GM18526 (cell line): ENCODE results near the gene C6orf47.

Source experiments
- POLR2A ChIP-seq: IDR thresholded peaks from 3 replicates; pipeline ENCODE4 v1.6.1; 2011; ENCODE audit not compliant: insufficient read length; ENCODE audit errors: extremely low read depth

C6orf47 gene, protein sequence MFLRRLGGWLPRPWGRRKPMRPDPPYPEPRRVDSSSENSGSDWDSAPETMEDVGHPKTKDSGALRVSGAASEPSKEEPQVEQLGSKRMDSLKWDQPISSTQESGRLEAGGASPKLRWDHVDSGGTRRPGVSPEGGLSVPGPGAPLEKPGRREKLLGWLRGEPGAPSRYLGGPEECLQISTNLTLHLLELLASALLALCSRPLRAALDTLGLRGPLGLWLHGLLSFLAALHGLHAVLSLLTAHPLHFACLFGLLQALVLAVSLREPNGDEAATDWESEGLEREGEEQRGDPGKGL

DNA sequence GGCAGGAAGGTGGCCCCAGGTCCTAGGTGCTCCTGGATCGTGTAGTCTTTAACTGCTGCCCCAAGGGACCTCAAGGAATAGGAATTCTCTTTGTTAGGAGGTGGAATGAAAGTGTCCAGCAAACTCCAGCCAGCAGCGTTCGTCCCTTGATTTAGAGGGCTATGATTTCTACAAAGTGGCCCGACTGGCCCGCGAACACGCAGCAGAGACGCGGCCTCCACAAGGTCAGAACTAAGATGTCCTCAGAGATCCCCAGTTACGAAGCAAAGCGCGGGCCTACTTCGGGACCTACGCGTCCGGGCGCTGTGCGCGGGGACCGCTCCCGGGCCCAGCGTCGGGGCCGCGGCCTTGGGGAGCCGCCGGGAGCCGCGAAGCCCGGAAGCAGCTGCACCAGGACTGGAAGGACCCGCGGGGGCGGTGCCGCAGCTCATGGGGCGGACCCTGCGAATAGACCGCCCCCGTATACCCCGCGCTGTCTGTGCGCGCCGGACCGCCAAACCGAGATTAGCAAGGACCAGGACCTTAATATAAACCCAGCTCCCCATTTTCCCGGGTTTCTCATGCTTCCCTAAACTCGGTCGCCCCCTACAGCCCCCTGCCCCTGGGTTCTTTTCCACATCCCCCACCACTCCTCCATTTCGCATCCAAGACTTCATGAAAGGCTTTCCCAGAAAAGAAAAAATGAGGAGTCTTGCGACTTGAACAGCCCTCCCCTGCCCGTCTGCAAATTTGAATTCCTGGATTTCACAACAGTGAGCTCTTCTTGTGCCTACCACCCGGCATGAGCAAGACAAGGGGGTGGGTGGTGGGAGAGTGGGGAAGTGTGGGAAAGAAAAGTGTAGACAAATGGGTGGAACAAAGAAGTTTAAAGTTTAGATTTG lies at the start of gene C6orf47:
C6orf47 (minus strand) TSS at position 398 of the 881 bp plus-strand sequence. CDS start 831 bp downstream, outside the sequence.
- peak; percentile 89 for TF ChIP-seq POLR2A

DNA sequence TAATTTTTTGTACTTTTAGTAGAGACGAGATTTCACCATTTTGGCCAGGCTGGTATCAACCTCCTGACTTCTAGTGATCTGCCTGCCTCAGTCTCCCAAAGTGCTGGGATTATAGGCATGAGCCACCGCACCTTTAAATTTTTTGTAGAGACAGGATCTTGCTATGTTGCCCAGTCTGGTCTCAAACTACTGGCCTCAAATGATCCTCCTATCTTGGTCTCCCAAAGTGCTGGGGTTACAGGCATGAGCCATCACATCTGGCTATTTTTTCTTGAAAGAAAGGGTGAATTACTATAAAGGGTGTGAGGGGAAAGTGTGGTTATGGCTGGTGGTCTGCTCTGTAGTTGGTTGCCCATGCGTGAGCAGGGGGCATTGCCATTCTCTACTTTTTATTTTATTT lies 47.6 kb upstream of the C6orf47 start:
- TF ChIP-seq POLR2A: no peak

DNA sequence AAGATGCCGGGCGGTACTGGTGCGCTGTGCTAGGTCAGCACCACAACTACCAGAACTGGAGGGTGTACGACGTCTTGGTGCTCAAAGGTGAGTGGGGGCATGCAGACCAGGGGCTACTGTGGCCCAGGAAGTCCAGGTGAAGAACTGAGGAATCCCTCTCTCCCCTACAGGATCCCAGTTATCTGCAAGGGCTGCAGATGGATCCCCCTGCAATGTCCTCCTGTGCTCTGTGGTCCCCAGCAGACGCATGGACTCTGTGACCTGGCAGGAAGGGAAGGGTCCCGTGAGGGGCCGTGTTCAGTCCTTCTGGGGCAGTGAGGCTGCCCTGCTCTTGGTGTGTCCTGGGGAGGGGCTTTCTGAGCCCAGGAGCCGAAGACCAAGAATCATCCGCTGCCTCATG lies 47.1 kb upstream of the C6orf47 start:
- no peak for TF ChIP-seq POLR2A

DNA sequence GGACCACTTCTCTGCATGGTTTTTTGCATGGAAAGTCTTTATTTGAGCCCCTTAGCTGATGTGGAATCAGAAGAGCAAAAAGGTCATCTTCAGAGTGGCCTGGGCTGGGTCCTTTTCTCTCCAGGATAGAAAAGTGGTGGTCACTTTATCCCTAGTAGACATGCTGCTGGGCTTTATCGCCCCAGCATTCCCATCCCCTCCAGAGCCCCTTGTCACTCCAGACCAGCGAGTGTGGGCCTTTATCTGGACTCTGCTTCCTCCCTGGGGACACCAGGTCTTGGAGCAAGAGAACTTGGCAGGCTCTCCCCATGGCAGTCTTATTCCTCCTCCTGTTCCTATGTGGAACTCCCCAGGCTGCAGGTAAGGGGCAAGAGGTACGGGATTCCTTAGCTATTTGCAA lies 46.0 kb upstream of the C6orf47 start, which contains the start of gene LY6G6F:
LY6G6F (plus strand) TSS at position 268 of the 400 bp plus-strand sequence; CDS start at position 309, 41 bp downstream.
- no peak for TF ChIP-seq POLR2A

DNA sequence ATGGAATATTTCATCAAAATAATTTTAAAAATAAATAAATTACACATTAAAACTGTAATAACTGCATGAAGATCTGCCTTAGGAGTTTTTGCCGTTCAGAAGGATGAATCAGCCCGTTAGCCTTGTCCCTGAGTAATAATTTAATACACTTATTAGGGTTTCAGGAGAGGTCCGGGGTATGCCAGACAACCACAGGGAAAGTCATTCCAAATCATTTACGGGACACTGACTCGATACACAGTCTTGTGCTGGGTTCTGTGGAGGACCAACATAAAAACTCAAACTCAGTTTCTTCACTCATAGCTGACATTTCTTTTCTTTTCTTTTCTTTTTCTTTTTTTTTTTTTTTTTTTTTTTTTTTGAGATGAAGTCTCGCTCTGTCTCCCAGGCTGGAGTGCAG lies 45.4 kb upstream of the C6orf47 start:
- TF ChIP-seq POLR2A: no peak

DNA sequence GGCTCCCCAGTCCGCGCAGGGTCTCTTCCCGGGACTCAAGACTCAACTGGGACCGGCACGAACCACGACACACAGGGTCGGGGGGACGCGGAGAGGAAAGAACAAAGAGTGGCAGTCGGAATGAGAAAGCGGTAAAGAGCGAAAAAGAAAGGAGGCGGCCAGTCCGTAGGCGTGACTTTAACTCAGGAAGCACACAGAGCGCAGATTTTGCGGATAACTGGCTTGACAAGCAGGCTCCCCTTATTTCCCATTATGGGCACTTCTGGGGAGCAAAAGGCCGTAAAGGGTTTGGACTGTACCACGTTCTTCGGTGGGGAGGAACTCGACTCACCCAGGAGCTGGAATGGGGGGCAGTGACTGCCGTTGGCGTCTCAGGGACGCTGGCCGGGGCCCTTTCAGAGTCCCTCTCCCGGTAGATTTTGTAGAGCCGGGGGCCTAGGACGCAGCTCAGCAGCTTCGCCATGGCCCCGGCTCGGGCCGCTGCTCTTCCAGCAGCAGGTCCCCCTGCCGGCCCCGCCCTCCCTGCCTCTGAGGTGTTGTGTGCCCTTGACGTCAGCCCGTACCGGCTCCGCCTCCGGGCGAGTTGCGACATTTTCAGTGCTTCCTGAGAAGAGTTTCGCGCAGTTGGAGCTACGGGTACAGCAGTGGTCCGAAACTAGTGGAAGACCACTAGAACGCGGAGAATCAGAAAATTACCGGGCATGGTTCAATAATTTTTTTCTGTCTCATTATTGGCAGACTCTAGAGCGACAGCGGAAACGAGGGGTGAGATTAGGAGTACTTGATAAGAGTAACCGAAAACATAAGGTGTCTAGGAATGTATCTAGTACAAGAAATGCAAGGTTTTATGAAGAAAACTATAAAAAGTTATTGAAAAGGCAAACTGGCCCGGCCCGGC lies 42.5 kb upstream of the C6orf47 start, which contains the start of gene ABHD16A:
ABHD16A (minus strand) TSS at position 506 of the 898 bp plus-strand sequence; CDS start at position 463, 43 bp downstream.
- peak; percentile 90 for TF ChIP-seq POLR2A

DNA sequence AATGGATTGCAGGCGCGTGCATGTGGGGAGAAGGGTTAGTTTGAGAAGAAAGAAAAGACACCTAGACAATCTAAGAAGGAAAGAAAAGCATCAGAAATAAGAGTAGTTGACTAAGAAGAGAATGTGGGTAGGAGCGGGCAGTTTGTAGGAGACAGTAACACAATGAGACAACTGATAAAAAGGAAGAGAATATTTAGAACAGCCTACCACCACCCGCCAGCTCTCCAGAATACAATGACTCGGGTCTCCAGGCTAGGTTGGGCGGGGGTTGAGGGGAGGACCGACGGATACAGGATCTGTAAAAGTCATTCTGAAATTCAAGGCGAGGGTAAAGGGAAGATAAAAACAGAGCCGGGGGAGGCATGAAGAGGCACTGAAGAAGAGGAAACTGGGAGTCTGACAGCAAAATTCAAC lies 41.8 kb upstream of the C6orf47 start:
- TF ChIP-seq POLR2A: no peak

DNA sequence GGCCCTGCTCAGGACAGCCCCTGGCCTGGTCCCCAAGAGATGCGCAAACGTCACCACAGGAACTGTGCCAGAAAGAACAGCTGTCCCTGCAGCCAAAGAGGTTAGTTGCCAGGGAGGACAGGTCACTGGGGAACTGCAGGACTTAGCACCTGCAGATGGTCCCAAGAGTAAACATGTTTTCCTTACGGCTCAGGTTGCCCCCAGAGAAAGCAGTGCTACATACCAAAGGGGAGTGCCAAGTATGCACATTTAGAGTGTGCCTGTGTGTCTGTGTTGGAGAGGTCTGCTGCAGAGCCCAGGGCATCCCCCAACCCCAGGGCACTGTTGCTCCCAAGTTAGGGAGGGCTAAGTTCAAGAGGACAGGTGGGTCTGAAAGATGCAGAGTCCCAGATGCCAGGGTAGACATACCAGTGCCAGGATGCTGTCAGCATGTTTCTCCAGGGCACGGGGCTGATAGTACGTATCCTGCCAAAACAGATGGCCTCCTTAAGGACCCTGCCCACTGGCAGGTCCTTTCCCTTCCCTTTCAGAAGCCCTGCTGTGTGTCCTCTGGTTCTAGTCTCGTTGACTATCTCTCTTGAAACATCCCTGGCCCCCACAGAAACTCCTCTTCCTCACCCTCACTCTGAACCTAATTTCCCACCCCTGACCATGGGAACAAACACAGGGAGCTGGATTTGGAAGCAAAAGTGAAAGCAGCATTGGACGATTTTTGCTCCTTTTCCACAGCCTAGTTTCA lies 41.3 kb upstream of the C6orf47 start:
- TF ChIP-seq POLR2A: no peak

DNA sequence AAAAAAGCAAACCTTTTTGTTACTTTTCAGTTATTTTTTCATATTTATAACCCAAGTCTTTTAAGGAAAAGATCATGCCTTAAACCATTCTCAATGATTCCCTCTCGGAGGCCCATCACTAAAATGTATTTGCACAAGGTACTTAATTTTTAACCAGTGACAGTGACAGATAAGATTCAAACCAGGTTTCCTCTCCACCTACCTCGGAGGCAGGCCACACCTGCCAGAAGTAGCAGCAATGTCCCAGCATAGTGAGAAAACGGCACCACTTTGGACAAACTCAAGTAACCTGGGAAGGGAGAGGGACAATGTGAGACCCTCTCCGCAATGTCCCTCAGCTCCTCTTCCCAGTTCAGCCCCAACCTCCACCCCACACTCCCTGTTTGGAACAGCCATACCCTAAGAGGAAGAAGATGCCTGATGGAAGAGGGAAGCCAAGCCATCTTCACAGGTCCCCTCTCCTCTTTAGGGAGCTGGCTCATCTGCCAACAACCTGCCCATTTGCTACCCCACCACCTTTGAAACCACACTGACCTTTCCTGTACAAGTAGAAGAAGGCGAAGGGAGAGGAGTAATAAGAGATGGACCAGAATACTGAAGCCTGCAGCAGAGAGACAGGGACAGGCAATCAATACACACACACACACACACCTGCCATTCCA lies 40.3 kb upstream of the C6orf47 start:
- no peak for TF ChIP-seq POLR2A

DNA sequence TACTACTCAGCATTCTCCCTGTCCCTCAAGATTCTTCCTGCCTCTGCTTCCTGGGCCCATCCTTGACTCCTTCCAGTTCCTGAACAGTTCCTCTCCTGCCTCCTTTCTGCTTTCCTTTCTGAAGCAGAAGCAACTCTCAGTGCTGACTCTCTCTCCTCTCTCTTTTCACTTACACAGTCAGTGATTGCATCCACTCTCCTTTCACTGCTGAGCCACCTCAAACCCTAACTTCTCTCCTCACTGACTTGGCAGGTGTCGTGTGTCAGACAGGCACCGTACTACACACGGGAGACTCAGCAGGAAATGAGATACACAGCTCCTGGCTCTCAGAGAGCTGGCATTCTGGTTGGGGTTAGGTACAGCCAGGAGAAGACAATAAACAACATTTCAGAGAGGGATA lies 37.0 kb upstream of the C6orf47 start:
- no peak for TF ChIP-seq POLR2A

DNA sequence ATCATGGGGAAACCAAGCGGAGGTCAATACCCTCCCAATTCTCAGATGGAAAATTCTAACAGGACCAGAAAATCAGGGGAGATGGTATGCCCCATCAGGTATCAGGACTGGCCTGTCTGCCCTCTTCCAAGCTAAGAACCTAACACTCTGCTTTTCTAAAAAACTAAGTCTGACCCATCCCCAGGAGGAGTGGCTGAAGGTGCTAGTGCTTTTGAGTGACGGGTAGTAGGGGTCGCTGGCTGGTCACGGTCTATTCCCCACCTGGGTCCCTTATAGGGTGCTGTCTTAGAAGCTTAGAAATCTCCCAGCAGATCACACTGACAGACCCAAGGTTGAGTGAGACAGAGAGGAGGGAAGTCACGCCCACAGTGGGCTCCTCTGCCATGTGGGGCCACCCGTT lies 33.0 kb upstream of the C6orf47 start:
- no peak for TF ChIP-seq POLR2A

DNA sequence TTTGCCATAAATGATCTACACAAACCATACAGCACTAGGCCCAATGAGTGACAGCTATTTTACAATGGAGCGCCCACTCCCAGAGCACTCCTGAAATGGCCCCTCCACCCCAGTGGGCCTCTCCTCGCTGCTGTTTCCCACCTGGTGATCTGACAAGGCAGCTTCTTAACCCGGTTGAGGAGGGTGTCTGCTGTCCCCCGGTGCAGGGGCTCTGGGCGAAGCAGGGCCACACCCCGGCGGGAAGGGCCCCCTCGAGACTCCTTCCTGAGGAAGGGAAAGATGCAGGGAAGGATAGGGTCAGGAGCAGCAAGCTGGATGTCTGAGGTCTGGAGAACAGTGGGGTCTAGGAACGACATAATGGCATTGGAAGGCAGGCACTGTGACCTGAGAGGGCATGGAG lies 32.3 kb upstream of the C6orf47 start:
- TF ChIP-seq POLR2A: no peak

DNA sequence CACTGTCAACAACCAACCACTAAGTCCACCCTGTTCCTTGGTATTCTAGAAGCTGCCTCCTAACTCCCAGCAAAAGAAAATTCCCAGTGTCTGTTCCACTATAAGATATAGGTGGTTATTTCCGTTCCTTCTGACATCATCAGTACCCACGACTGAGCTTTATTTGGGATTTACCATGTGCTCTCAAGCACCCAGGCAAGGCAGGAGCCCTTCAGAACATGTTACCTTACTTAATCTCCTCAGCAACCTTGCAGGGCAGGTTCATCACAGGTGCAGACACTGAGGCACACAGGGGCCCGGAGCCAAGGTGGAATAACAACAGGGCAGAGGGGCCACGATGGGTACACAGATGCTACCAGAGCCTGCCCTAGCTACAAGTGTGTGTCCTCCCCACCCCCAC lies 31.8 kb upstream of the C6orf47 start:
- no peak for TF ChIP-seq POLR2A

DNA sequence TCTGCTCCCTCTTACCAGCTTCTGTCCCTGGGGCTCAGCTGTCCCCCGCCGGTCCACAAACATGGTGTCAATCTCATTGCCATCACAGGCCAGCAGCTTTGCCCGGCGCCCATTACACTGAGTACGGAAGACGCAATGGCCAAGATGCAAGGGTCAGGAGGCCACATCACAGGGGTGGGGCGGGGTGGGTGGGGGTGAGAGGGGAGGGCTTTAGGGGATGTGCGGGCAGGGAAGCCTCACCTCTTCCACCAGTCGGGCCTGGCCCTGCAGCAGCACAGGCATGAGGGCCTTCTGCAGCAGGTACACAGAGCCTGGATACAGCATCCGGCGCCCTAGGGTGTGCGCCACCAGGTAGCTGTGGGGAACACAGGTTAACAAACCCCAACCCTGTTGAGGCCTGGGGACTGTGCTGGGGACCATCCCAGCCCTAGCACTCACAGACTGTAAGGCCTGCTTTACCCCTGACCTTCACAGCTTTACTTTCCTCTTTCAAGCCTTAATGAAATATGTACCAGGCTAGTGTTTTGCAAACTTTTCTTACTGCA lies 31.1 kb upstream of the C6orf47 start:
- TF ChIP-seq POLR2A: no peak

DNA sequence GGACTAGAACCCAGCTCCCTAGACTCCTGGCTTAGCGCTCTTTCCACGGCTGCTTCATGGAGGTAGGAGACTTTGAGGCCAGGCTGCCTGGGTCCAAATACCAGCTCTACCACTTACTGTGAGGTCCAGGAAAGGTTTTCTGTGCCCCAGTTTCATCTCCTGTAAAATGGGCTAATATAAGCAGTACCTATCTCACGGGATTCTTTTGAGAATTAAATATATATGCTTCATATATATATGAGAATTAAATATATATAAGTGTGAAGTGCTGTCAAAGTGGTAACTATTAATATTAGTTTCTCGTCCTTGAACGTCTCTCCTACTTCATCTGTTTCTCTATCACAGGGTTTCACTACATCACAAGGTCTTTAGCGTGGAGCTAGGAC lies 30.5 kb upstream of the C6orf47 start:
- TF ChIP-seq POLR2A: no peak
